Liver (tissue), 3 donors: ENCODE measurements around the gene SYK.

ENCODE experiments used
- CTCF ChIP-seq: fragments of 150-350 bp; IDR thresholded peaks from 2 replicates; pipeline ENCODE4 v1.5.1; 2017; ENCODE audit warnings: improper control_type of control experiment, low read depth, low read length; ENCODE audit not compliant: missing input control
- EGR1 ChIP-seq, 2 donors: IDR thresholded peaks; 2 replicates each; pipeline ENCODE4 v1.6.1; 2016 to 2018; ENCODE audit warnings: antibody characterized with exemption in 2 of 2, low read depth in 2 of 2
- SP1 ChIP-seq: IDR thresholded peaks from 2 replicates; pipeline ENCODE4 v1.6.1; 2018; ENCODE audit warnings: antibody characterized with exemption, mild to moderate bottlenecking
- TAF1 ChIP-seq: conservative IDR thresholded peaks from 2 replicates; pipeline ENCODE4 v1.6.1; 2016; ENCODE audit warnings: antibody characterized with exemption, mild to moderate bottlenecking
- donor health status: healthy.
- donor health status: healthy.

- TF ChIP-seq TAF1, result no peak
- peak in 1 of 2 donors; percentile 73 for TF ChIP-seq EGR1 (IDR thresholded peaks at IDR 0.05; ENCODE audit: low read depth in 2 of 2)
- no peak for TF ChIP-seq SP1
- TF ChIP-seq CTCF, result peak; percentile 4
These were observed 114.6 kb downstream of the SYK start for GRCh38 chr9:90916147-90916734.
